Esophagus squamous epithelium (tissue), 4 donors: Measurements from ENCODE around the gene NPIPB4.
"Not testable (repeated sequence)": the region's sequence is repeated elsewhere in the genome, so short reads cannot be mapped to it uniquely, and the experiment has no call there.

Experiments used
- CTCF ChIP-seq, 6 experiments: fragments of 450-650 bp in 4 of 6; fragments of 200-600 bp in 2 of 6; sonication (generic) in 2 of 6; IDR thresholded peaks; one replicate each; pipeline ENCODE4 v1.5.1; 2016 to 2019; ENCODE audit warnings: antibody characterized with exemption in 6 of 6, mild to moderate bottlenecking in 4 of 6, moderate library complexity in 4 of 6
- POLR2A ChIP-seq, 4 donors: fragments of 450-650 bp; IDR thresholded peaks; one replicate each; pipeline ENCODE4 v1.6.1; 2017; ENCODE audit warnings: antibody characterized with exemption in 4 of 4, mild to moderate bottlenecking in 4 of 4, moderate library complexity in 3 of 4

DNA sequence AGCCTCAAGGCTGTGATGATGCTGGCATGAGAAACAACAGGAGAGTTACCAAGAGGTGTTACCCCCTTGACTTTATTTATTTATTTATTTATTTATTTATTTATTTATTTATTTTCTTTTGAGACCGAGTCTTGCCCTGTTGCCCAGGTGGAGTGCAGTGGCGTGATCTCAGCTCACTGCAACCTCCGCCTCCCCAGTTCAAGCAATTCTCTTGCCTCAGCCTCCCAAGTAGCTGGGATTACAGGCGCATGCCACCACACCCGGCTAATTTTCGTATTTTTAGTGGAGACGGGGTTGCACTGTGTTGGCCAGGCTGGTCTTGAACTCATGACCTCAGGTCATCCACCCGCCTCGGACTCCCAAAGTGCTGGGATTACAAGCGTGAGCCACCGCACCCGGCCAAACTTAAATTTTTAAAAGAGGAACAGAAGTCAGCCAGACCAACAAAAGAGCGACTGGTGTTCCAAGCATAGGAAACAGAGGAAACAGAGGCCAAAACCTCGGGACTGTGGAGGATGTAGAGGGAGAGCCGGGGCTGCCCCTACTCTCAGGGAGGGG lies 36.6 kb downstream of the NPIPB4 start:
- TF ChIP-seq CTCF, POLR2A (IDR thresholded peaks at IDR 0.05): not testable (repeated sequence)
